GM18858 (cell line): ENCODE results near the gene PRKAR1A.
"Not testable (repeated sequence)": the region's sequence is repeated elsewhere in the genome, so short reads cannot be mapped to it uniquely, and the experiment has no call there.

ENCODE experiments used
- ATAC-seq: cut with Tn5 transposase; IDR thresholded peaks from one replicate; pipeline ENCODE4 v1.9.1; 2021; ENCODE audit not compliant: unreplicated experiment

The PRKAR1A gene

GRCh38 chr17:68511254-68511670, 968 bp upstream of the PRKAR1A start:
- no peak for ATAC-seq

DNA sequence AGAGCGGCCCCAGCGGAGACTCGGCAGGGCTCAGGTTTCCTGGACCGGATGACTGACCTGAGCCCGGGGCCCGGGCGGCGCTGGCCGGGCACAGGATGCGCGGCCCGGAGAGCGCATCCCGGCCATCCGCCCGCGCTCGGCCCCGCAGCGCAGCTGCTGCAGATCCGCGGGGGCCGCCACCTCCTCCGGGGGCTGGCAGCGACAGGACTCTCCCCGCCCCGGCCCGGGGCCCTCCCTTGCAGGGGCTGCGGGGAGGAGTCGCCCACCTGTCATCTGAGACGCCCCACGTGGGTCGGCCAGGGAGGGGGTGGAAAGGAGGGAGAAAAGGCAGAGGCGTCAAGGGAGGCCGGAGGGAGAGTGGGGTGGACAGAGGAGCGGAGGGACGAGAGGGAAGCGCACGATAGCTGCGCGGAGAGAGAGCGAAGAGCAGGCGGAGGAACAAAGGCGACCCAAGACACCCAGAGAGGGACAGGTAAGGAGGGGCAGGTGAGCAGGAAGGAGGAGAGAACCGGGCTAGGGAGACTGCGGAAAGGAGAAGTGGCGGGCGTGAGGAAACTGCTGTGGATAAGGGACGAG, 471 bp upstream of the PRKAR1A start:
- ATAC-seq: peak; percentile 36

- no peak for ATAC-seq
Measured at GRCh38 chr17:68512960-68513474, 787 bp downstream of the PRKAR1A start.

GRCh38 chr17:68513932-68514331, 1.7 kb downstream of the PRKAR1A start:
- ATAC-seq: no peak

DNA sequence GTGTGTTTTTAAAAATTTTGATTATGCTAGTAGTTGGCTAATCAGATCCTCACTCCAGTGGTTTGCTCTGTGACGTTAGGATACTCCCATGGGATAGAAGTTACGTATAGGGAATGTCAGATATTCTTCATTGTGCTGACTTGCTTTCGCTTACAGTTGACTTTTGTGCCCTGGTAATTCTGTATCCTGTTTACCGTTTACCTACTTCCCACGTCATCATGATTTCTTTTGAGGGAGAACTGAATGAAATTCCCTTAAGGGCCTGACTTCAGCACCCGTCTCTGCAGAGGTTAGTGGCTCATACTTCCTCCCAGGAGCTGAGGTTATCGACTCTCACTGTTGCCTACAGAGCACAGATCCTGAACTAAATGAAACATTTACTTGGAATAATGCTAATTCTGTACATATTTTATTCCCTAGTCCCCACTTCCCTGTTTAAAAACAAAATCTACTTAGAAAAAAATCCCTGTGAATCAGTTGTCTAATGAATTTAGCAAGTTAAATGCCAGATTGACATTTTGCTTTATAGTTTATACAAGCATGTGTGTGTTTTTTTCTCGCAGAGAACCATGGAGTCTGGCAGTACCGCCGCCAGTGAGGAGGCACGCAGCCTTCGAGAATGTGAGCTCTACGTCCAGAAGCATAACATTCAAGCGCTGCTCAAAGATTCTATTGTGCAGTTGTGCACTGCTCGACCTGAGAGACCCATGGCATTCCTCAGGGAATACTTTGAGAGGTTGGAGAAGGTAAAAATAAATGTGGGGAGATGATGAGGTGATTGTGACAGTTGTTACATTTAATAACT, 2.8 kb downstream of the PRKAR1A start:
- no peak for ATAC-seq

DNA sequence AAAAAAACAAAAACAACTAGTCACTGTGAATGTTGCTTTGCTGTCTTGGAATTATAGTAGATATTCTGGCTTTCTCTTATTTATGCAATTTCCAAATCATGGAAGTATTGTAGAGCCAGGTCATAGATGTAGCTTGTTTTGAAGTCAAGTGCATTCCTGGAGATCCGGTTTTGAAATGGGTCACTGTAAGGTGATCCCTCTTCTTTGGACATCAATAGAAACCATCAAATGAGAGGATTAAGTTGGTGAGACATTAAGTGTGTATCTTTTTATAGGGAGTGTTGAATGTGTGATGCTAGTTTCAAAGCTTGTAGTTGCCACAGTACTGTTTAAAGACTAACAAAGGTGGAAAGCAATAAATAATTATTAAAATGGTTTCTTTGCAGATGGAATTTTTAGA, 4.5 kb downstream of the PRKAR1A start:
- no peak for ATAC-seq

GRCh38 chr17:68517605-68518004, 5.4 kb downstream of the PRKAR1A start:
- ATAC-seq: not testable (repeated sequence)

DNA sequence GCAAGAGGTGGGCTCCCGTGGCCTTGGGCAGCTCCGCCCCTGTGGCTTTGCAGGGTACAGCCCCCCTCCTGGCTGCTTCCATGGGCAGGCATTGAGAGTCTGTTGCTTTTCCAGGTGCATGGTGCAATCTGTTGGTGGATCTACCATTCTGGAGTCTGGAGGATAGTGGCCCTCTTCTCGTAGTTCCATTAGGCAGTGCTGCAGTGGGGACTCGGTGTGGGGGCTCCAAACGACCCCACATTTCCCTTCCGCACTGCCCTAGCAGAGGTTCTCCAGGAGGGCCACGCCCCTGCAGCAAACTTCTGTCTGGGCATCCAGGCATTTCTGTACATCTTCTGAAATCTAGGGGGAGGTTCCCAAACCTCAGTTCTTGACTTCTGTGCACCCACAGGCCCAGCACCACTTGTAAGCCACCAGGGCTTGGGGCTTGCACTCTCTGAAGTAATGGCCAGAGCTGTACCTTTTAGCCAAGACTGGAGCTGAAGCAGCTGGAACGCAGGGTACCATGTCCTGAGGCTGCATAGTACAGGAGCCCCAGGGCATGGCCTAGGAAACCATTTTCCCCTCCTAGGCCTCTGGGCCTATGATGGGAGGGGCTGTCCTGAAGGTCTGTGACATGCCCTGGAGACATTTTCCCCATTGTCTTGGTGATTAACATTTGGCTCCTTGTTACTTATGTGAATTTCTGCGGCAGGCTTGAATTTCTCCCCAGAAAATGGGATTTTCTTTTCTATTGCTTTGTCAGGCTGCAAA, 6.0 kb downstream of the PRKAR1A start:
- no peak for ATAC-seq

DNA sequence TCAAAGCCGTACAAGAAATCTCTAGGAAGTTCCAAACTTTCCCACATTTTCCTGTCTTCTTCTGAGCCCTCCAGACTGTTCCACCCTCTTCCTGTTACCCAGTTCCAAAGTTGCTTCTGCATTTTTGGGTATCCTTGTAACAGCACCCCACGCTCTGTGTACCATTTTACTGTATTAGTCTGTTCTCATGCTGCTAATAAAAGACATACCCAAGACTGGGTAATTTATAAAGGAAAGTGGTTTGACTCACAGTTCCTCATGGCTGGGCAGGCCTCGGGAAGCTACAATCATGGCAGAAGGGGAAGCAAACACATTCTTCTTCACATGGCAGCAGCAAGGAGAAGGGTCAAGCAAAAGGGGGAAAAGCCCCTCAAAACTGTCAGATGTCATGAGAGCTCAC, 6.8 kb downstream of the PRKAR1A start:
- not testable (repeated sequence) for ATAC-seq

DNA sequence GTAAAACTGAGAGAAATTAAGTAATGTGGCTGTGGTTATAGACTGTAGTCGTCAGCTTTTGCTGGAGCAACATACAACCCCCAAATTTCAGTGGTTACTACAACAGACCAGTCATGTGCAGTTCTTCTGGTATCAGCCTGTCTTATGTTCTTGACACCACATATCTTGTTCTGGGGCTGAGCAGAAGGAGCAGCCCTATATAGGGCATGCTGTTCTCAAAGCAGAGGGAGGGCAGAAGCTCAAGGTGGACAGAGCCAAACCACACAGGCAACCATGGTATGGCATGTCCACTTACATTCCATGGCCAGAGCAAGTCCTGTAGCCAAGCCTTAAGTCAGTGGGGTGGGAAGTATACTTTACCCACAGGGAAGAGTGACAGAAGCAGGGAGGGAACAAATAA, 7.7 kb downstream of the PRKAR1A start:
- no peak for ATAC-seq

- no peak for ATAC-seq
Measured at GRCh38 chr17:68522266-68522665, 10.0 kb downstream of the PRKAR1A start.

GRCh38 chr17:68526548-68526947, 14.3 kb downstream of the PRKAR1A start:
- ATAC-seq: no peak

DNA sequence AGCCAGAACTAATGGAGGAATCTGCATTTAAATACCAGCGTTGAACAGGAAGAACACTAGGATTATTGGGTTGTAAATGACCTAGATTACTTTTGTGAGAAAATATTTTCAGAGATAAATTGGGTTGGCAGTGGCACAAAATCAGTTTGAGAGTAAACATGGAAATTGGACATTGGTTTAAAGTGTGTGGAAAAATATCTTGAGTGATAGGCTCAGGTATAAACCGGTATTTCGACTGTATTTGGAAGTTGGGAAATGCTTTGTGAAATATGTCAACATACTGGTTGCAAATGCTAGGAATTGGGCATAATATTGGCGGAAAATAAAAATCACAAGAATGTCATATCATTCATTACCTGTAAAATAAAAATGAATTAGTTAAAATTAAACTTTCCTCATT, 15.1 kb downstream of the PRKAR1A start:
- no peak for ATAC-seq

- ATAC-seq: no peak
Measured at GRCh38 chr17:68531252-68531651, 19.0 kb downstream of the PRKAR1A start.

GRCh38 chr17:68532826-68533225, 20.6 kb downstream of the PRKAR1A start:
- ATAC-seq: no peak

DNA sequence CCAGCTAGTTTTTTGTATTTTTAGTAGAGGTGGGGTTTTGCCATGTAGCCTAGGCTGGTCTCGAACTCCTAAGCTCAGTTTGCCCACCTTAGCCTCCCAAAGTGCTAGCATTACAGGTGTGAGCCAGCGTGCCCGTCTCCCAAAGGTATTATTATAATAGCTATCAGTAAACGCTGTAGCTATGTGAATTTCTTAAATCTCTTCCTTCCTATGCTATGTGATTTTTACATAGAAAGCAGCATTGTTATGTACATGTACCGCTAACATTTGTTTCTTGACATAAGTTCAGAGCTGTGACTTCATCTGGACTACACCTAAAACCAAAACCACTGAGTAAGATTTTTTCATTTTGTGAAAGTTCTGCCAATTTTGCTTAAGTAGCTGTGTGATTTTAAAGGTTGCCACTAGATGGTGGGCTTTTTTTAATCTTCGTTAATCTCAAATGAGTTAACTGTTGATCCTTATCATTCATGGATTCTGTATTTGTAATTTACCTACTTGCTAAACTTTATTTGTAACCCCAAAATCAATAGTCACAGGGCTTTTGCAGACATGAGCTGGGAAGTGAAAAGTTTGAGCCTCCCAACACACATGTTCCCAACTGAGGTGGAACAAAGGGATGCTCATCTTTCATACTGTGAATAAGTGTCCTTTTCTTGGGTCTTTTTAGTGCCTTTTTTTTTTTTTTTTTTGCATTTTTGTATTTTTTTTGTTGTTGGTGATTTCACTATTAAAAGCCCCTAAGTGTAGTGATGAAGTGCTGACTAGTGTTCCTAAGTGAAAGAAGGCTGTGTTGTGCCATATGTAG, 21.9 kb downstream of the PRKAR1A start:
- ATAC-seq: no peak

DNA sequence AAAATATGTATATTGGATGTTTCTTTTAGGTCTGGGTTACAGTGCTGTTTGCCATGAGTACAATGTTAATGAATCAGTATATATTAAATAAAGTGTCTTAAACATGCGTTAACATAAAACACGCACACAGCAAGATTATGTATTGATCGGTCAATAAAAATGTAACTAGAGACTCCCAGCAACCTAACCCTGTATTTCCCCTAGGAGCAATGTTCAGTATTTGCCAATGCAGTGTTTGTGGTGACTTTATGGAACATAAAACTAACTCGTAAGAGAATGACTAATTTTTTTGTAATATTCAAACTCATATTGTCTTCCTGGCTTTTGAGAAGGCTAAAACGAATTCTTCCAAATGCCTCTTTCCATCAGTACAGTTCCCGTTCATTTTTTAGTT, 22.5 kb downstream of the PRKAR1A start:
- no peak for ATAC-seq

GRCh38 chr17:68535922-68536321, 23.7 kb downstream of the PRKAR1A start:
- ATAC-seq: no peak

DNA sequence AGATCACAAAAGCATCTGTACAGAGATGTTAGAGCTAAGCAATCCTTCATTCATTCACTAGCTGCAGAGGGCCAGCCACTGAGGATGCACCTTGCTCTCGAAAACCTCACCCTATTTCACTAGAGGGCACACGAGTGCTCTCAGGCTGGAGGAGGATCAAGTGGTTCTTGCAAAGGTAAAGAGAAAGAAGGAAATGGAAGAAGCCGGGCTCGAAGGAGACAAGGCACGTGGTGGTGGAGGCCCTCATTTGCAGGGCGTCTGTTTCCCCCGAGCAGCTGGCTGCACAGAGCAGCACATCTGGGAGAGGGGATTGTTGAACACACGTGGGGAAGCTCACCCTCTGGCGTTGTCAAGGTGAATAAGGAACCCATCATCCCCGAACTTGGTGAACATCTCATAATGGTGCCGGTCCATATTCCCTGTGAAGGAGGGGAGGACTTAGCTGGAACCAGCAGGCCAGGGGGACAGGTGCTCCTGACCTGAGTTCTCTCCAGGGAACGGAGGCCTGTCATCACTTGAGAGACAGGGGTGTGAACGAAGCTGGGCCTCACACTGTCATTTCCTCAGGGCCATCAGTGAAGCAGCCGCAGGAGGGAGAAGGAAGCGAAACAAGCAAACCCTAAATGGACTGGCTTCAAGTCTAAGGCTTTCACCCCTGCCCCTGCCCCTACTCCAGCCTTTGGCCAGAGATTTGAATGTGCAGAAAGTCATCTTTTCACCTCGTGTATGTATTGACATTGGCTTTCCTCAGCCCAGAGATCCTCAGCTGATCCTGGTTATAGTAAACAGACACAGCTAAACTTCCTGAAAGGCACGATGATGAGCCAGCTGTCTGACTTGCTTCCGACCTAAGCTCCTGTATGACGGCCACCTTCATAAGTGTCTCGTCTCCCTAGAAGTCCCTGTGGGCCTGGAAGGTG, 27.6 kb downstream of the PRKAR1A start:
- no peak for ATAC-seq

GRCh38 chr17:68540981-68541380, 28.8 kb downstream of the PRKAR1A start:
- no peak for ATAC-seq
